ENCODE measurements around the gene UGT1A3.
"Not testable (repeated sequence)": the region's sequence is repeated elsewhere in the genome, so short reads cannot be mapped to it uniquely, and the experiment has no call there.

The UGT1A3 gene

DNA sequence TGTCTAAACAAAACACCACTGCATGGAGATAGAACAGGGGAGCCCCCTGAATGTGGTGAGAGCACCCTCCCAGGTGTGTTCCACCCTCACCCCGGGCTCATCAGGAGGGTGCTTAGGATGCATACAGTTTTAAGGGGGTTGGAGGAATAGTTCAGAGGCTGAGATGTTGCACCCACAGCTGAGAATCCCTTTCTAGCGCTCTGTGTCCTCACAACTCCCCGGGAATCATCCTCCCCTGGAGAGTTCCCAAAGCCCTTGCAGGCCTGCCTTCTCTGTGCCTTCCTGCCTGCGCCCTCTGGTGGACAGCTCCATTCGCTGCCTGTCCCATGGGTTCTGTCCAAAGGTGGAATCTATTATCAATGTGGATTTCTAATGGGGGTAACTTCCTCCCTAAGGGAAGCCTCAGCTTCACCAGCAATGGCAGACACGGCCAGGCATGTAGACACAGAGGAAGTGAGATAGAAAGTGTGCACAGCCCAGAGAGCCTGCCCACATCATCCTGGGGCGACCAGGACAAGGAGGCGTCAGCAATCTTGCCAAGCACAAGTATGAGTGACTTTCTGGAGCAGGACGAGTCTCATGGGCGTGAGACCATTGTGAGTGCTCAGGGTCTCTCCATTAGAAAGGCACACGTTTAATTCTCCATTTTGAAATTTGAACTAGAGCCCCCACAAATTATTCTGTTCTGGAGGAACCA is 17.4 kb upstream of the UGT1A3 start:
- Histone ChIP-seq H3K4me1 (ENCODE audit: insufficient read depth, low read length) (no peaks in the 10 kb centered on the region), H3K36me3 (ENCODE audit: insufficient read depth, low read length) (no peaks in the 10 kb centered on the region), H3K9me3 (ENCODE audit: low read length) (no peaks in the 10 kb centered on the region), H3K27ac (ENCODE audit: low read depth, low read length) (no peak overlapping the region), H3K27me3 (ENCODE audit: control insufficient read depth in 1 of 2, insufficient read depth in 2 of 2, low read length in 2 of 2) (peaks cover 0 to 3% of the 10 kb centered on the region in 2 donors), H3K4me3 (ENCODE audit: low read depth in 1 of 2, low read length in 2 of 2) (no peak overlapping the region), H3K9ac (ENCODE audit: low read length) (no peak overlapping the region)

- Histone ChIP-seq H3K4me1 (ENCODE audit: insufficient read depth, low read length) (no peaks in the 10 kb centered on the region), H3K9ac (ENCODE audit: low read length) (no peak within 1 kb of the TSS), H3K36me3 (ENCODE audit: insufficient read depth, low read length) (no peaks in the 10 kb centered on the region), H3K27ac (ENCODE audit: low read depth, low read length) (no peak within 1 kb of the TSS), H3K27me3 (ENCODE audit: control insufficient read depth in 1 of 2, insufficient read depth in 2 of 2, low read length in 2 of 2) (peaks cover 0 to 3% of the 10 kb centered on the region in 2 donors), H3K4me3 (ENCODE audit: low read depth in 1 of 2, low read length in 2 of 2) (no peak within 1 kb of the TSS), H3K9me3 (ENCODE audit: low read length) (no peaks in the 10 kb centered on the region)
Measured at GRCh38 chr2:233712611-233713261, 16.1 kb upstream of the UGT1A3 start, which contains the start of gene UGT1A5. UGT1A5 (plus strand) TSS chr2:233712907; CDS start chr2:233712992, 85 bp downstream.

DNA sequence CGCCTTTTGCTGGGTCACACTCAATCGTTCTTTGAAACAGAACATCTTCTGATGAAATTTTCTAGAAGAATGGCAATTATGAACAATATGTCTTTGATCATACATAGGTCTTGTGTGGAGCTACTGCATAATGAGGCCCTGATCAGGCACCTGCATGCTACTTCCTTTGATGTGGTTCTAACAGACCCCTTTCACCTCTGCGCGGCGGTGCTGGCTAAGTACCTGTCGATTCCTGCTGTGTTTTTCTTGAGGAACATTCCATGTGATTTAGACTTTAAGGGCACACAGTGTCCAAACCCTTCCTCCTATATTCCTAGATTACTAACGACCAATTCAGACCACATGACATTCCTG is 15.6 kb upstream of the UGT1A3 start:
- no peaks in the 10 kb centered on the region for H3K36me3 ChIP-seq (ENCODE audit: insufficient read depth, low read length)
- no peak overlapping the region for H3K4me3 ChIP-seq (ENCODE audit: low read depth in 1 of 2, low read length in 2 of 2)
- no peaks in the 10 kb centered on the region for H3K9me3 ChIP-seq (ENCODE audit: low read length)
- no peak overlapping the region for H3K9ac ChIP-seq (ENCODE audit: low read length)
- no peaks in the 10 kb centered on the region for H3K4me1 ChIP-seq (ENCODE audit: insufficient read depth, low read length)
- peaks cover 0 to 3% of the 10 kb centered on the region in 2 donors for H3K27me3 ChIP-seq (ENCODE audit: control insufficient read depth in 1 of 2, insufficient read depth in 2 of 2, low read length in 2 of 2)
- H3K27ac ChIP-seq (ENCODE audit: low read depth, low read length): no peak overlapping the region

GRCh38 chr2:233714121-233714520 is 14.7 kb upstream of the UGT1A3 start:
- H3K9ac ChIP-seq (ENCODE audit: low read length): no peak overlapping the region
- no peak overlapping the region for H3K4me3 ChIP-seq (ENCODE audit: low read depth in 1 of 2, low read length in 2 of 2)
- no peaks in the 10 kb centered on the region for H3K9me3 ChIP-seq (ENCODE audit: low read length)
- no peaks in the 10 kb centered on the region for H3K36me3 ChIP-seq (ENCODE audit: insufficient read depth, low read length)
- no peak overlapping the region for H3K27ac ChIP-seq (ENCODE audit: low read depth, low read length)
- H3K27me3 ChIP-seq (ENCODE audit: control insufficient read depth in 1 of 2, insufficient read depth in 2 of 2, low read length in 2 of 2): peaks cover 0 to 3% of the 10 kb centered on the region in 2 donors
- H3K4me1 ChIP-seq (ENCODE audit: insufficient read depth, low read length): no peaks in the 10 kb centered on the region

- Histone ChIP-seq H3K27ac (ENCODE audit: low read depth, low read length) (no peak within 1 kb of the TSS), H3K27me3 (ENCODE audit: control insufficient read depth in 1 of 2, insufficient read depth in 2 of 2, low read length in 2 of 2) (no peaks in the 10 kb centered on the region), H3K4me3 (ENCODE audit: low read depth in 1 of 2, low read length in 2 of 2) (no peak within 1 kb of the TSS), H3K4me1 (ENCODE audit: insufficient read depth, low read length) (no peaks in the 10 kb centered on the region), H3K9me3 (ENCODE audit: low read length) (no peaks in the 10 kb centered on the region), H3K36me3 (ENCODE audit: insufficient read depth, low read length) (no peaks in the 10 kb centered on the region), H3K9ac (ENCODE audit: low read length) (no peak within 1 kb of the TSS)
Measured at GRCh38 chr2:233718552-233718951, 10.3 kb upstream of the UGT1A3 start, which contains the start of gene UGT1A4. UGT1A4 (plus strand) TSS chr2:233718736; CDS start chr2:233718821, 85 bp downstream.

DNA sequence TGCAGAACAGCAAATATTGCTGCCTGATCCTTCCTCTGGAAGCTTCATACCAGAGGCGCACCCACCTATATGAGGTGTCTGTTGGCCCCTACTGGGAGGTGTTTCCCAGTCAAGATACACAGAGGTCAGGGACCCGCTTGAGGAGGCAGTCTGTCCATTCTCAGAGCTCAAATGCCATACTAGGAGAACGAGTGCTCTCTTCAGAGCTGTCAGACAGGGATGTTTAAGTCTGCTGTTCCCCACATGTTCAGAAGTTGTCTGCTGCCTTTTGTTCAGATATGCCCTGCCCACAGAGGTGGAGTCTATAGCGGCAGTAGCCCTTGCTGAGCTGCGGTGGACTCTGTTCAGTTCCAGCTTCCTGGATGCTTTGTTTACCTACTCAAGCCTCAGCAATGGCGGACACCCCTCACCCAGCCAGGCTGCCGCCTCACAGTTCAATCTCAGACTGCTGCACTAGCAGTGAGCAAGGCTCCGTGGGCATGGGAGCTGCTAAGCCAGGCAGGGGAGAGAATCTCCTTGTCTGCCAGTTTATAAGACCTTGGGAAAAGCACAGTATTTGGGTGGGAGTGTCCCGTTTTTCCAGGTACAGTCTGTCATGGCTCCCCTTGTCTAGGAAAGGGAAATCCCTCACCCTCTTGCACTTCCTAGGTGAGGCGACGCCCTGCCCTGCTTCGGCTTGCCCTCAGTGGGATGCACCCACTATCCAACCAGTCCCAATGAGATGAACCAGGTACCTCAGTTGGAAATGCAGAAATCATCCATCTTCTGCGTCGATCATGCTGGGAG is 8.2 kb downstream of the UGT1A3 start:
- H3K4me1 ChIP-seq (ENCODE audit: insufficient read depth, low read length); H3K9ac ChIP-seq (ENCODE audit: low read length); H3K4me3 ChIP-seq (ENCODE audit: low read depth in 1 of 2, low read length in 2 of 2); H3K9me3 ChIP-seq (ENCODE audit: low read length); H3K27ac ChIP-seq (ENCODE audit: low read depth, low read length); H3K27me3 ChIP-seq (ENCODE audit: control insufficient read depth in 1 of 2, insufficient read depth in 2 of 2, low read length in 2 of 2); H3K36me3 ChIP-seq (ENCODE audit: insufficient read depth, low read length): not testable (repeated sequence)

DNA sequence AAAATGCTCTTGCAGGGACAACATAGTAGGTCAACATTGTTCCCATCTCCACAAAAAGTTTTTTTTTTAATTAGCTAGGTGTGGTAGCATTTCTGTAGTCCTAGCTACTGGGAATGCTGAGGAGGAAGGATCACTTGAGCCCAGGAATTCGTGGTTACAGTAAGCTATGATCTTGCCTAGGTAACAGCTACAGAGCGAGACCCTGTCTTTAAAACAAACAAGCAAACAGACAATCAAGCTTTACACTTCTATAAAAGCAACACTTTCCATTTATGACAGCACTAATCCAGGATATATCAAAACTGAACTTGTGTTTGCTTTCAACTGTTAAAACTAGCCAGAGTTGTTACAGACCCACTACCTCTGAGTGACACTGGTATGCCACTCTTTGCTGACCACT is 12.0 kb downstream of the UGT1A3 start:
- Histone ChIP-seq H3K9ac (ENCODE audit: low read length) (no peak overlapping the region), H3K27ac (ENCODE audit: low read depth, low read length) (no peak overlapping the region), H3K36me3 (ENCODE audit: insufficient read depth, low read length) (no peaks in the 10 kb centered on the region), H3K4me1 (ENCODE audit: insufficient read depth, low read length) (no peaks in the 10 kb centered on the region), H3K27me3 (ENCODE audit: control insufficient read depth in 1 of 2, insufficient read depth in 2 of 2, low read length in 2 of 2) (no peaks in the 10 kb centered on the region), H3K4me3 (ENCODE audit: low read depth in 1 of 2, low read length in 2 of 2) (no peak overlapping the region), H3K9me3 (ENCODE audit: low read length) (no peaks in the 10 kb centered on the region)

DNA sequence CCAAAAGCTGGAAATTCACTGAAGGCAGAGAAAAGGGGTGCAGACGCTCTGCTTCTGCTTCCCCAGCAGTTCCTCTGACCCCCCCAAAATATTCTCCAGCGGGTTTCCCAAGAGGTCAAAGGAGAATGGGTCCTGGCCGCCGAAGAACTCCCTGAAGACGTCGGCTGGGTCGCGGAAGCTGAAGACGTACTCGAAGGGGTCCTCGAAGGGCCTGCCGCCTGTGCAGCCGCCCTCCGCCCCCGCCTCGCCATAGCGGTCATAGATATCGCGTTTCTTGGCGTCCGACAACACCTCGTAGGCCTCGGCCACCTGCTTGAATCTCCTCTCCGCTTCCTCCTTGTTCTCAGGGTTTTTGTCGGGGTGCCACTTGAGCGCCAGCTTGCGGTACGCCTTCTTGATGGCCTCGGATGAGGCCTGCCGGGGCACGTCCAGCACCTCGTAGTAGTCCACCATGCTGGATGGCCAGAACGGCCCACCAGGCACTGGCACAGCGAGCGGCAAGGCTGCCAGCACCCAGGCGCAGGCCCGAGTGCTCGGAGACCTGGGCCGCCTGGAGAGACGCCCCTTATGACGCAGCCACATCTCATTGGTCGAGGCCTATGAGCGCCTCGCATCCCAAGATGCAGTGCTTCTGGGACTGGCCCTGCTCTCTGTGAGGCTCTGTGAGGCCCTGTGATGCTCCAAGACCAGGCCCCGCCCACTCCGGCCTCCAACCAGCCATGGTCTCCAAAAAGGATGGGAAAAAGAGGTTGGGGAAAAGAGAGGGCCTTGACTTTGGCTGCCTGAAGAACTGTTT is 14.8 kb downstream of the UGT1A3 start:
- Histone ChIP-seq H3K36me3 (ENCODE audit: insufficient read depth, low read length) (no peaks in the 10 kb centered on the region), H3K9me3 (ENCODE audit: low read length) (no peaks in the 10 kb centered on the region), H3K9ac (ENCODE audit: low read length) (no peak overlapping the region), H3K27me3 (ENCODE audit: control insufficient read depth in 1 of 2, insufficient read depth in 2 of 2, low read length in 2 of 2) (no peaks in the 10 kb centered on the region), H3K27ac (ENCODE audit: low read depth, low read length) (no peak overlapping the region), H3K4me1 (ENCODE audit: insufficient read depth, low read length) (no peaks in the 10 kb centered on the region), H3K4me3 (ENCODE audit: low read depth in 1 of 2, low read length in 2 of 2) (no peak overlapping the region)

- Histone ChIP-seq H3K27me3 (ENCODE audit: control insufficient read depth in 1 of 2, insufficient read depth in 2 of 2, low read length in 2 of 2) (no peaks in the 10 kb centered on the region), H3K27ac (ENCODE audit: low read depth, low read length) (no peak overlapping the region), H3K4me3 (ENCODE audit: low read depth in 1 of 2, low read length in 2 of 2) (no peak overlapping the region), H3K9me3 (ENCODE audit: low read length) (no peaks in the 10 kb centered on the region), H3K36me3 (ENCODE audit: insufficient read depth, low read length) (no peaks in the 10 kb centered on the region), H3K9ac (ENCODE audit: low read length) (no peak overlapping the region), H3K4me1 (ENCODE audit: insufficient read depth, low read length) (no peaks in the 10 kb centered on the region)
Measured at GRCh38 chr2:233745073-233745755, 16.4 kb downstream of the UGT1A3 start.

GRCh38 chr2:233745838-233746237 is 17.0 kb downstream of the UGT1A3 start:
- not testable (repeated sequence) for H3K36me3 ChIP-seq (ENCODE audit: insufficient read depth, low read length); H3K27ac ChIP-seq (ENCODE audit: low read depth, low read length); H3K4me3 ChIP-seq (ENCODE audit: low read depth in 1 of 2, low read length in 2 of 2); H3K9me3 ChIP-seq (ENCODE audit: low read length); H3K27me3 ChIP-seq (ENCODE audit: control insufficient read depth in 1 of 2, insufficient read depth in 2 of 2, low read length in 2 of 2); H3K9ac ChIP-seq (ENCODE audit: low read length); H3K4me1 ChIP-seq (ENCODE audit: insufficient read depth, low read length)

Measured in muscle layer of colon (tissue), 2 donors.